ENCODE measurements around the gene U2AF2.

Gene U2AF2

GRCh38 chr19:55694241-55694655 is 39.4 kb downstream of the U2AF2 start:
- no peak overlapping the region for H3K27ac ChIP-seq
- H3K4me1 ChIP-seq = peaks cover 6% of the 10 kb centered on the region
- no peak for TF ChIP-seq CTCF (IDR thresholded peaks at IDR 0.05)
- H3K9me3 ChIP-seq (ENCODE audit: control insufficient read depth, low read length) = no peaks in the 10 kb centered on the region
- H3K36me3 ChIP-seq (ENCODE audit: control insufficient read depth, insufficient read depth, low read length) = no peaks in the 10 kb centered on the region
- H3K4me2 ChIP-seq (ENCODE audit: low read length) = no peak overlapping the region
- no peaks in the 10 kb centered on the region for H3K27me3 ChIP-seq (ENCODE audit: control insufficient read depth, insufficient read depth, low read length)
- peaks cover 7% of the 10 kb centered on the region for H3K79me2 ChIP-seq
- H2AFZ ChIP-seq = no peak overlapping the region
- H3K9ac ChIP-seq = no peak overlapping the region
- H3K4me3 ChIP-seq (ENCODE audit: low read depth, low read length) = no peak overlapping the region

- no peak for TF ChIP-seq CTCF (IDR thresholded peaks at IDR 0.05)
- no peaks in the 10 kb centered on the region for H3K36me3 ChIP-seq (ENCODE audit: control insufficient read depth, insufficient read depth, low read length)
Observed at GRCh38 chr19:55694656-55695491, 40.0 kb downstream of the U2AF2 start.

GRCh38 chr19:55695511-55696290 is 40.9 kb downstream of the U2AF2 start:
- H3K4me2 ChIP-seq (ENCODE audit: low read length) = no peak overlapping the region
- H3K79me2 ChIP-seq = peaks cover 2% of the 10 kb centered on the region
- H3K27me3 ChIP-seq (ENCODE audit: control insufficient read depth, insufficient read depth, low read length) = no peaks in the 10 kb centered on the region
- H2AFZ ChIP-seq = no peak overlapping the region
- H3K9me3 ChIP-seq (ENCODE audit: control insufficient read depth, low read length) = no peaks in the 10 kb centered on the region
- H3K4me3 ChIP-seq (ENCODE audit: low read depth, low read length) = no peak overlapping the region
- no peak for TF ChIP-seq CTCF (IDR thresholded peaks at IDR 0.05)
- no peak overlapping the region for H3K9ac ChIP-seq
- H3K27ac ChIP-seq = no peak overlapping the region
- H3K4me1 ChIP-seq = no peaks in the 10 kb centered on the region
- H3K36me3 ChIP-seq (ENCODE audit: control insufficient read depth, insufficient read depth, low read length) = no peaks in the 10 kb centered on the region

More at GRCh38 chr19:55694656-55695491, 40.0 kb downstream of the U2AF2 start:
- Histone ChIP-seq H3K4me2 (ENCODE audit: low read length) (no peak overlapping the region), H3K4me1 (peaks cover 6% of the 10 kb centered on the region), H3K4me3 (ENCODE audit: low read depth, low read length) (no peak overlapping the region), H3K27me3 (ENCODE audit: control insufficient read depth, insufficient read depth, low read length) (no peaks in the 10 kb centered on the region), H2AFZ (no peak overlapping the region), H3K27ac (no peak overlapping the region), H3K9ac (no peak overlapping the region), H3K79me2 (peaks cover 5% of the 10 kb centered on the region), H3K9me3 (ENCODE audit: control insufficient read depth, low read length) (no peaks in the 10 kb centered on the region)

- Histone ChIP-seq H3K27ac (no peak overlapping the region), H3K9ac (no peak overlapping the region), H3K27me3 (ENCODE audit: control insufficient read depth, insufficient read depth, low read length) (no peaks in the 10 kb centered on the region), H3K4me2 (ENCODE audit: low read length) (no peak overlapping the region), H3K36me3 (ENCODE audit: control insufficient read depth, insufficient read depth, low read length) (no peaks in the 10 kb centered on the region), H3K4me1 (no peaks in the 10 kb centered on the region), H3K4me3 (ENCODE audit: low read depth, low read length) (no peak overlapping the region), H3K79me2 (no peaks in the 10 kb centered on the region), H2AFZ (no peak overlapping the region), H3K9me3 (ENCODE audit: control insufficient read depth, low read length) (no peaks in the 10 kb centered on the region)
- no peak for TF ChIP-seq CTCF (IDR thresholded peaks at IDR 0.05)
Observed at GRCh38 chr19:55696301-55697068, 41.6 kb downstream of the U2AF2 start.
